Body of pancreas (tissue), 4 donors: ENCODE measurements around the gene TESK2.

Source experiments
- POLR2A ChIP-seq, 3 donors: fragments of 450-650 bp; IDR thresholded peaks; one replicate each; pipeline ENCODE4 v1.6.1; 2016; ENCODE audit warnings: antibody characterized with exemption in 3 of 3, mild to moderate bottlenecking in 2 of 3
- TF ChIP-seq, protein P1 (sequence below), 7 experiments: fragments of 450-650 bp in 4 of 7; fragments of 200-600 bp in 3 of 7; sonication (generic) in 3 of 7; IDR thresholded peaks; one replicate each; pipeline ENCODE4 v1.5.1; 2016 to 2019; ENCODE audit warnings: antibody characterized with exemption in 7 of 7

DNA sequence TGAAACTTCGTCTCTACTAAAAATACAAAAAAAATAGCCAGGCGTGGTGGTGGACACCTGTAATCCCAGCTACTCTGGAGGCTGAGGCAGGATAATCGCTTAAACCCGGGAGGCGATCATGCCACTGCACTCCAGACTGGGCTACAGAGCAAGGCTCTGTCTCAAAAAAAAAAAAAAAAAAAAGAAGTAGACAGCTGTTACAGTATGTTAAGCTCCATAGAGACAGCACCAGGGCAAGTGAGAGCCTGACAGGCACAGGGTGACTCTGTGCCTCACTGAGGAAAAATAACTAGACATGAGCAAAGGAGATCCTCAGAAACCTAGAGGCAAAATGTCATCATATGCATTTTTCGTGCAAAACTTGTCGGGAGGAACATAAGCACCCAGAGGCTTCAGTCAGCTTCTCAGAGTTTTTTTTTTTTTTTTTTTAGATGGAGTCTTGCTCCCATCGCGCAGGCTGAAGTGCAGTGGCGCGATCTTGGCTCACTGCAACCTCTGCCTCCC, 39.7 kb upstream of the TESK2 start:
- TF ChIP-seq, protein P1, sequence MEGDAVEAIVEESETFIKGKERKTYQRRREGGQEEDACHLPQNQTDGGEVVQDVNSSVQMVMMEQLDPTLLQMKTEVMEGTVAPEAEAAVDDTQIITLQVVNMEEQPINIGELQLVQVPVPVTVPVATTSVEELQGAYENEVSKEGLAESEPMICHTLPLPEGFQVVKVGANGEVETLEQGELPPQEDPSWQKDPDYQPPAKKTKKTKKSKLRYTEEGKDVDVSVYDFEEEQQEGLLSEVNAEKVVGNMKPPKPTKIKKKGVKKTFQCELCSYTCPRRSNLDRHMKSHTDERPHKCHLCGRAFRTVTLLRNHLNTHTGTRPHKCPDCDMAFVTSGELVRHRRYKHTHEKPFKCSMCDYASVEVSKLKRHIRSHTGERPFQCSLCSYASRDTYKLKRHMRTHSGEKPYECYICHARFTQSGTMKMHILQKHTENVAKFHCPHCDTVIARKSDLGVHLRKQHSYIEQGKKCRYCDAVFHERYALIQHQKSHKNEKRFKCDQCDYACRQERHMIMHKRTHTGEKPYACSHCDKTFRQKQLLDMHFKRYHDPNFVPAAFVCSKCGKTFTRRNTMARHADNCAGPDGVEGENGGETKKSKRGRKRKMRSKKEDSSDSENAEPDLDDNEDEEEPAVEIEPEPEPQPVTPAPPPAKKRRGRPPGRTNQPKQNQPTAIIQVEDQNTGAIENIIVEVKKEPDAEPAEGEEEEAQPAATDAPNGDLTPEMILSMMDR (IDR thresholded peaks at IDR 0.05): no peak
- no peak for TF ChIP-seq POLR2A (IDR thresholded peaks at IDR 0.05)
